ENCODE results near the gene USP6. TPM values are rescaled to one million over a fixed set of nuclear protein-coding genes. Genes with fewer than 3 reads are reported as not detected.
"Not testable (repeated sequence)": the region's sequence is repeated elsewhere in the genome, so short reads cannot be mapped to it uniquely, and the experiment has no call there.

The USP6 gene
- 0.14 TPM for total RNA-seq
- polyA plus RNA-seq, result 0.30 TPM
- long read RNA-seq, donor 1, result 0 reads
- long read RNA-seq, donor 2, result 0 reads
- long read RNA-seq, donor 3, result 0 reads
- long read RNA-seq, donor 4, result 0 reads
- long read RNA-seq, donor 5, result 0 reads
- long read RNA-seq, donor 6, result 0 reads
- long read RNA-seq, donor 7, result 0 reads
- long read RNA-seq, donor 8, result 0 reads
- long read RNA-seq, donor 9, result 0 reads
- long read RNA-seq, donor 10, result 0 reads

DNA sequence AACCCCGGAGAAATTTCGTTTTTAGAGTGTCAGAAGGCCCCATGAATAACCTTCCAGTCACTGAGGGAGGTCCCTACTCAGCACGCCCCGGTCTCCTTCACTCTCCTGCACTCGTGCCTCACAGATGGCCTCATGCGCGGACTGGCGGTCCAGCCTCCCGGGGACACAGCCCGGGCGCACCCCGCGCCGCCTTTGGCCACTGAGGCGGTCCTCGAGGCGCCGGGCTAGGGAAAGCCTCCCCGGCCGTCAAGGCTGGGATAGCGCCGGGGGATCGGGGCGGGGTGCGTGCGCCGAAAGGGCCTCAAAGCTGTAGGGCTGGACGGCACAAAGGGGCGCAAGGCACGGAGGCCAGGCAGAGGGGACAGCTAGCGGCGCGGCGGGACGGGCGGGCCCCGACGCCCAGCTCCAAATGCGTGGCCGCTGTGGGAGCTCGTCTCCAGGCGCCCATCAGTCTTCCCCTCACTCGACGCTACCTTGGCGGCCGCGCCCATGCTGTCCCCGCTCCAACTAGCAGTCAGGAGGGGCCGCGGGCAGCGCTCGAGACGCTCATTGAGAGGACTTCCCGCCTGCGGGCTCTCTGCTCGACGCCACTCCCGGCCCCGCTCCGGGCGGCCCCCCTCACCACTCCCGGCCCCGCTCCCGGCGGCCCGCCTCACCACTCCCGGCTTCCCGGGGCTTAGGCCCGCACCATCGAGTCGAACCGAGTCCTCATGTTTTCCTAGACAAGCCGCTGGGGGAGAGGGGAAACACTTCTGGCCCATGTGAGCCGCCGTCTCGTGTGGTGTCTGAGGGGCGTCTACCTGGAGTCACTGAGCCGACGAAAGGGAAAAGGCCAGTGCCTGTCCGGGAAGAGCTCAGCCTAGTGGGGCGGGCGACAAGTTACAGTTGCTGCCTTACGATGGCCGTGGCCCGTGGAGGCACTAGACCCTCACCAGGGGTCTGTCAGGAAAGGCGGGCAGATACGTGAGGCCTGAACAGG, at the start of gene USP6:
TSS of gene USP6 (plus strand) at position 360 of the 979 bp plus-strand sequence. CDS start 14,336 bp downstream, outside the sequence.
- Histone ChIP-seq H3K9me3 (ENCODE audit: control insufficient read depth in 2 of 2, insufficient read depth in 1 of 2, low read length in 1 of 2) (peaks cover 8 to 26% of the 10 kb centered on the region in 2 donors), H3K36me3 (ENCODE audit: control insufficient read depth in 2 of 2, insufficient read depth in 2 of 2, low read length in 1 of 2) (no peaks in the 10 kb centered on the region), H3K27me3 (ENCODE audit: control insufficient read depth in 2 of 2, insufficient read depth in 1 of 2, low read length in 1 of 2) (peaks cover 20 to 65% of the 10 kb centered on the region in 2 donors), H3K4me1 (ENCODE audit: control insufficient read depth in 2 of 2, insufficient read depth in 2 of 2, low read length in 2 of 2) (peaks cover under 1 to 10% of the 10 kb centered on the region in 2 donors), H3K4me3 (ENCODE audit: low read length in 2 of 2) (no peak within 1 kb of the TSS), H3K27ac (ENCODE audit: low read depth in 1 of 2, low read length in 1 of 2) (no peak within 1 kb of the TSS)
- WGBS, result 35% methylated on average over 87 of the region's 87 CpGs
- DNase-seq (ENCODE audit: low read depth in 6 of 9, low spot score in 9 of 9), result no peak

- H3K27ac ChIP-seq (ENCODE audit: low read depth in 1 of 2, low read length in 1 of 2), result no peak overlapping the region
- no peaks in the 10 kb centered on the region for H3K4me1 ChIP-seq (ENCODE audit: control insufficient read depth in 2 of 2, insufficient read depth in 2 of 2, low read length in 2 of 2)
- no peak overlapping the region for H3K4me3 ChIP-seq (ENCODE audit: low read length in 2 of 2)
- H3K27me3 ChIP-seq (ENCODE audit: control insufficient read depth in 2 of 2, insufficient read depth in 1 of 2, low read length in 1 of 2), result no peaks in the 10 kb centered on the region
- no peak for DNase-seq (ENCODE audit: low read depth in 6 of 9, low spot score in 9 of 9)
- 97% methylated on average over 3 of the region's 3 CpGs for whole genome bisulfite sequencing
- H3K9me3 ChIP-seq (ENCODE audit: control insufficient read depth in 2 of 2, insufficient read depth in 1 of 2, low read length in 1 of 2), result no peaks in the 10 kb centered on the region
- no peaks in the 10 kb centered on the region for H3K36me3 ChIP-seq (ENCODE audit: control insufficient read depth in 2 of 2, insufficient read depth in 2 of 2, low read length in 1 of 2)
These were observed 47.6 kb upstream of the USP6 start for GRCh38 chr17:5068236-5068635.

GRCh38 chr17:5069724-5070123, 46.1 kb upstream of the USP6 start:
- 84% methylated on average over 4 of the region's 4 CpGs for WGBS
- no peaks in the 10 kb centered on the region for H3K27me3 ChIP-seq (ENCODE audit: control insufficient read depth in 2 of 2, insufficient read depth in 1 of 2, low read length in 1 of 2)
- no peaks in the 10 kb centered on the region for H3K36me3 ChIP-seq (ENCODE audit: control insufficient read depth in 2 of 2, insufficient read depth in 2 of 2, low read length in 1 of 2)
- H3K4me3 ChIP-seq (ENCODE audit: low read length in 2 of 2), result no peak overlapping the region
- no peak for DNase-seq (ENCODE audit: low read depth in 6 of 9, low spot score in 9 of 9)
- no peaks in the 10 kb centered on the region for H3K9me3 ChIP-seq (ENCODE audit: control insufficient read depth in 2 of 2, insufficient read depth in 1 of 2, low read length in 1 of 2)
- no peaks in the 10 kb centered on the region for H3K4me1 ChIP-seq (ENCODE audit: control insufficient read depth in 2 of 2, insufficient read depth in 2 of 2, low read length in 2 of 2)
- H3K27ac ChIP-seq (ENCODE audit: low read depth in 1 of 2, low read length in 1 of 2), result no peak overlapping the region

DNA sequence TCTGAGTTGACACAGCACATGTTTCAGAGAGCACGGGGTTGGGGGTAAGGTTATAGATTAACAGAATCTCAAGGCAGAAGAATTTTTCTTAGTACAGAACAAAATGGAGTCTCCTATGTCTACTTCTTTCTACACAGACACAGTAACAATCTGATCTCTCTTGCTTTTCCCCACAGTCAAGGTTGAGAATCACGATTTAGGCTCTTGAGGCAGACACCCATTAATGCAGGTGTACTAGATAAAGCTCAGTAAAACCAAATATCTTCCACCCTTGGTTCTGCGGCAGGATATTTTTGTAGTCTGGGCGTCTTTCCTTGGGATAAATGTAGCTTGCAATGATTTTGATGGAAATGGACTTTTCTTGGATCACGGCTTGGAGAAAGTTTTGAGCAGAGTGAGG, 40.4 kb upstream of the USP6 start:
- not testable (repeated sequence) for H3K27ac ChIP-seq (ENCODE audit: low read depth in 1 of 2, low read length in 1 of 2); H3K9me3 ChIP-seq (ENCODE audit: control insufficient read depth in 2 of 2, insufficient read depth in 1 of 2, low read length in 1 of 2); DNase-seq (ENCODE audit: low read depth in 6 of 9, low spot score in 9 of 9); H3K27me3 ChIP-seq (ENCODE audit: control insufficient read depth in 2 of 2, insufficient read depth in 1 of 2, low read length in 1 of 2); H3K36me3 ChIP-seq (ENCODE audit: control insufficient read depth in 2 of 2, insufficient read depth in 2 of 2, low read length in 1 of 2); H3K4me3 ChIP-seq (ENCODE audit: low read length in 2 of 2)
- 97% methylated on average over 4 of the region's 5 CpGs for WGBS
- H3K4me1 ChIP-seq (ENCODE audit: control insufficient read depth in 2 of 2, insufficient read depth in 2 of 2, low read length in 2 of 2), result peaks cover 9 to 12% of the 10 kb centered on the region in 2 donors

- H3K27ac ChIP-seq (ENCODE audit: low read depth in 1 of 2, low read length in 1 of 2); DNase-seq (ENCODE audit: low read depth in 6 of 9, low spot score in 9 of 9); H3K27me3 ChIP-seq (ENCODE audit: control insufficient read depth in 2 of 2, insufficient read depth in 1 of 2, low read length in 1 of 2); H3K4me3 ChIP-seq (ENCODE audit: low read length in 2 of 2); H3K36me3 ChIP-seq (ENCODE audit: control insufficient read depth in 2 of 2, insufficient read depth in 2 of 2, low read length in 1 of 2): not testable (repeated sequence)
- H3K9me3 ChIP-seq (ENCODE audit: control insufficient read depth in 2 of 2, insufficient read depth in 1 of 2, low read length in 1 of 2), result peaks cover 0 to 15% of the 10 kb centered on the region in 2 donors
- H3K4me1 ChIP-seq (ENCODE audit: control insufficient read depth in 2 of 2, insufficient read depth in 2 of 2, low read length in 2 of 2), result peaks cover 9 to 12% of the 10 kb centered on the region in 2 donors
- WGBS, result 99% methylated on average over 24 of the region's 24 CpGs
These were observed 38.6 kb upstream of the USP6 start for GRCh38 chr17:5077275-5077674.

DNA sequence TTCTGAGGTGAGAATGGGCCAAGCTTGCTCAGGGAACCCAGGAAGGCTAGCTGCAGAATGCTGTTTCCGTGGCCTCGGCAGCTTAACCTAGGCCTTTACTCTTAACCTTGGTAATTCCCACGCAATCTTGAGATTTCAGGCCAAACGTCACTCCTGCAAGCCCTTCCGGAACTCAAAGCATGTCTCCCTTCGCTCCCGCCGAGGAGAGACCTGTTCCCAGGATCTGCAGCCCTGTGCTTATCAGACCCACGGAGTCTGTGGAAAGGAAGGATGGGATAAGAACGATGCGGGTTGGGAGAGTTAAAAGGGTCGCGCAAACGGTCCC, 38.1 kb upstream of the USP6 start:
- H3K4me1 ChIP-seq (ENCODE audit: control insufficient read depth in 2 of 2, insufficient read depth in 2 of 2, low read length in 2 of 2), result peaks cover 9 to 12% of the 10 kb centered on the region in 2 donors
- H3K9me3 ChIP-seq (ENCODE audit: control insufficient read depth in 2 of 2, insufficient read depth in 1 of 2, low read length in 1 of 2), result peaks cover 0 to 15% of the 10 kb centered on the region in 2 donors
- H3K27me3 ChIP-seq (ENCODE audit: control insufficient read depth in 2 of 2, insufficient read depth in 1 of 2, low read length in 1 of 2), result peaks cover 0 to 4% of the 10 kb centered on the region in 2 donors
- peaks cover 0 to 4% of the 10 kb centered on the region in 2 donors for H3K36me3 ChIP-seq (ENCODE audit: control insufficient read depth in 2 of 2, insufficient read depth in 2 of 2, low read length in 1 of 2)
- peak in 1 of 9 donors; percentile 17 for DNase-seq (ENCODE audit: low read depth in 6 of 9, low spot score in 9 of 9)
- peak overlapping the region; percentile 72 to 84 for H3K4me3 ChIP-seq (ENCODE audit: low read length in 2 of 2)
- H3K27ac ChIP-seq (ENCODE audit: low read depth in 1 of 2, low read length in 1 of 2), result peak overlapping the region in 1 of 2 donors; percentile 92
- WGBS, result 36% methylated on average over 14 of the region's 14 CpGs

DNA sequence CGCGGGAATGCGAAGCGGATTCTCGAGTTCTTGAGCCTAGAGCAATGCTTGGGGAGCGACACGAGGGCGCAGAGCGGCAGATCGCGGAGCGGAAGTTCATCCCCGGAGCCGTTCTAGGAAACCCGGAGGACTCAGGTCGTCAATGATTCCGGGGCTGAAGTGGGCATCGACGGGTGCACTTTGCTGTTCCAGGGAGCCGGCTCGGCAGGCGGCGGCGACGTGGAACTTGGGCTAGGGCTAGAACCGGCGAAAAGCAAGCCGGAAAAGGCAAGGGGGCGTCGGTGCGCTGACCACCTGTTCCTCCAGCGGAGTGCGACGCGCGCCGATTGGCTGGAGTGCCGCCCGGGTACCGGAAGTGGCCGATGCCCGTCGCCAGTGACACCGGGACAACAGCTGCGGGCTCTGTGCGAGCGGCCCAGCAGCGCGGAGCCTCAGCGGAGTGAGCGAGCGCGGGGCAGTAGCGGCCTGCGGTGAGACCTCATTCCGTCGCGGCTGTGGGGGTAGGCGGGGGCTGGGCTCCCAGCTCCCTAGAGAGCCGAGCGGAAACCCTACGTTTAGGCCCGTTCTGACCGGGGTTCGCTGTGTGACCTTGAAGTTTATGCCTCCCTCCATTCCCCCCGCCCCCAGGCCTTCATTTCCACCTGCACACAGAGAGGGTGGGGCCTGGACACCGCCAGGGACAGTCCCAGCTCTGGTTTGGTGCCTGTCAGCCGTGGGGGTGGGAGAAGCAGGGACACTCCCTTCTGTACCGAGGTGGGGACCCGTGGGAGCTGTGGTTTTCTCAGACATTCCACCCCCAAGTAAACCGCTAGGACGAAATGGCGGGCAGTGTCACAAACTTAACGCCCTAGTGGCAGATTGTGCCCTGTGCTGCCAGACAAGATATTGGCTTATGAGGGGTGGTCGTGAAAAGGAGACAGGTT, 37.5 kb upstream of the USP6 start, which contains the start of gene ZFP3:
TSS of gene ZFP3 (plus strand) at position 362 of the 923 bp plus-strand sequence. CDS start 13,038 bp downstream, outside the sequence.
- DNase-seq (ENCODE audit: low read depth in 6 of 9, low spot score in 9 of 9), result peak; percentile 62 to 92 (median 69)
- WGBS, result under 1% methylated on average over 75 of the region's 75 CpGs

DNA sequence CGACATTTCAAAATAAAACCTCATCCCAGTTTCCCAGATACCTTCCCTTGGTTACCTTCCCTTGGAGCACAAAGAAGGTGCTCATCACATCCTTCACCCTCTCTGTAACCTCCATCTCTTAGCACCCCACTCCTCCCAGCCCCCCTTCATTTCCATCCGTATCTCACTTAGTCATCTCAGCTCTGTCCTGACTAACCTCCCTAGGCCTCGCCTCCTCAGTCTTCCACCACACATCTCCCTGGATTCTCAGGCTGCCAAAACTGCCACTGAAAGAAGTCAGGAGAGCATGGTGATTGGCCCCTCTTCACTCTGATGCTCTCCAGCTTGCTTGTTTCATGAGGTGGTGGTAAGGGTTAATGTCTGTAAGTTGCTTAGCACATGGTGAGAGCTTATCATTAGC, 35.2 kb upstream of the USP6 start:
- 100% methylated on average over 3 of the region's 3 CpGs for WGBS
- Histone ChIP-seq H3K36me3 (ENCODE audit: control insufficient read depth in 2 of 2, insufficient read depth in 2 of 2, low read length in 1 of 2) (peaks cover 0 to 9% of the 10 kb centered on the region in 2 donors), H3K4me1 (ENCODE audit: control insufficient read depth in 2 of 2, insufficient read depth in 2 of 2, low read length in 2 of 2) (peaks cover 9 to 12% of the 10 kb centered on the region in 2 donors), H3K9me3 (ENCODE audit: control insufficient read depth in 2 of 2, insufficient read depth in 1 of 2, low read length in 1 of 2) (peaks cover 0 to 34% of the 10 kb centered on the region in 2 donors), H3K27ac (ENCODE audit: low read depth in 1 of 2, low read length in 1 of 2) (no peak overlapping the region), H3K27me3 (ENCODE audit: control insufficient read depth in 2 of 2, insufficient read depth in 1 of 2, low read length in 1 of 2) (peaks cover 0 to 4% of the 10 kb centered on the region in 2 donors), H3K4me3 (ENCODE audit: low read length in 2 of 2) (no peak overlapping the region)
- no peak for DNase-seq (ENCODE audit: low read depth in 6 of 9, low spot score in 9 of 9)

More for the DNA sequence above, 37.5 kb upstream of the USP6 start, which contains the start of gene ZFP3:
- peaks cover 0 to 4% of the 10 kb centered on the region in 2 donors for H3K36me3 ChIP-seq (ENCODE audit: control insufficient read depth in 2 of 2, insufficient read depth in 2 of 2, low read length in 1 of 2)
- peaks cover 9 to 12% of the 10 kb centered on the region in 2 donors for H3K4me1 ChIP-seq (ENCODE audit: control insufficient read depth in 2 of 2, insufficient read depth in 2 of 2, low read length in 2 of 2)
- peak within 1 kb of the TSS; percentile 80 to 92 for H3K27ac ChIP-seq (ENCODE audit: low read depth in 1 of 2, low read length in 1 of 2)
- peak within 1 kb of the TSS; percentile 72 to 84 for H3K4me3 ChIP-seq (ENCODE audit: low read length in 2 of 2)
- peaks cover 0 to 20% of the 10 kb centered on the region in 2 donors for H3K9me3 ChIP-seq (ENCODE audit: control insufficient read depth in 2 of 2, insufficient read depth in 1 of 2, low read length in 1 of 2)
- H3K27me3 ChIP-seq (ENCODE audit: control insufficient read depth in 2 of 2, insufficient read depth in 1 of 2, low read length in 1 of 2), result peaks cover 0 to 4% of the 10 kb centered on the region in 2 donors
